ENCODE results near the gene GYS2. TPM values are rescaled to one million over a fixed set of nuclear protein-coding genes. Genes with fewer than 3 reads are reported as not detected.
"Not testable (repeated sequence)": the region's sequence is repeated elsewhere in the genome, so short reads cannot be mapped to it uniquely, and the experiment has no call there.

The GYS2 gene
- polyA plus RNA-seq (2012; ENCODE audit: low read depth, missing spikeins) = not detected

GRCh38 chr12:21604245-21605101, at the start of gene GYS2:
Gene GYS2 (minus strand): TSS chr12:21604847. CDS start chr12:21604592, 255 bp downstream.
- DNase-seq (ENCODE audit: insufficient read length, low spot score) = no peak
- TF ChIP-seq TAF1 (IDR thresholded peaks at IDR 0.05; ENCODE audit: low read depth, low read length) (no peak), POLR2A (IDR thresholded peaks at IDR 0.05; ENCODE audit: low read depth, low read length) (no peak), PAX5 (IDR thresholded peaks at IDR 0.05; ENCODE audit: insufficient read depth, low read length, severe bottlenecking) (no peak), POLR2AphosphoS5 (IDR thresholded peaks at IDR 0.05; ENCODE audit: low read depth, low read length) (no peak), SPI1 (IDR thresholded peaks at IDR 0.05; ENCODE audit: low read depth, low read length) (no peak), POU2F2 (IDR thresholded peaks at IDR 0.05; ENCODE audit: low read depth, low read length) (no peak)
- FAIRE-seq = no peak

- no peak for FAIRE-seq
- no peak for DNase-seq (ENCODE audit: insufficient read length, low spot score)
- TF ChIP-seq PAX5 (IDR thresholded peaks at IDR 0.05; ENCODE audit: insufficient read depth, low read length, severe bottlenecking) (no peak), POLR2AphosphoS5 (IDR thresholded peaks at IDR 0.05; ENCODE audit: low read depth, low read length) (no peak), POU2F2 (IDR thresholded peaks at IDR 0.05; ENCODE audit: low read depth, low read length) (no peak), SPI1 (IDR thresholded peaks at IDR 0.05; ENCODE audit: low read depth, low read length) (no peak), POLR2A (IDR thresholded peaks at IDR 0.05; ENCODE audit: low read depth, low read length) (no peak), TAF1 (IDR thresholded peaks at IDR 0.05; ENCODE audit: low read depth, low read length) (no peak)
Observed at GRCh38 chr12:21651821-21652220, 47.2 kb upstream of the GYS2 start.

- peak; percentile 57 for FAIRE-seq
- TF ChIP-seq TAF1 (IDR thresholded peaks at IDR 0.05; ENCODE audit: low read depth, low read length) (no peak), POLR2AphosphoS5 (IDR thresholded peaks at IDR 0.05; ENCODE audit: low read depth, low read length) (0 out of 2 replicates have a peak, but pooled peaks have one; percentile 43), PAX5 (IDR thresholded peaks at IDR 0.05; ENCODE audit: insufficient read depth, low read length, severe bottlenecking) (no peak), POU2F2 (IDR thresholded peaks at IDR 0.05; ENCODE audit: low read depth, low read length) (no peak)
- no peak for DNase-seq (ENCODE audit: insufficient read length, low spot score)
Observed at GRCh38 chr12:21650997-21651396, 46.4 kb upstream of the GYS2 start.

GRCh38 chr12:21649034-21649433, 44.4 kb upstream of the GYS2 start:
- DNase-seq (ENCODE audit: insufficient read length, low spot score) (no peak), FAIRE-seq (no peak)
- no peak for TF ChIP-seq POLR2AphosphoS5 (IDR thresholded peaks at IDR 0.05; ENCODE audit: low read depth, low read length)
- no peak for TF ChIP-seq SPI1 (IDR thresholded peaks at IDR 0.05; ENCODE audit: low read depth, low read length)
- no peak for TF ChIP-seq PAX5 (IDR thresholded peaks at IDR 0.05; ENCODE audit: insufficient read depth, low read length, severe bottlenecking)

GRCh38 chr12:21648378-21648777, 43.7 kb upstream of the GYS2 start:
- no peak for FAIRE-seq
- TF ChIP-seq SPI1 (IDR thresholded peaks at IDR 0.05; ENCODE audit: low read depth, low read length) (no peak), POLR2A (IDR thresholded peaks at IDR 0.05; ENCODE audit: low read depth, low read length) (peak; percentile 40)
- DNase-seq (ENCODE audit: insufficient read length, low spot score) = no peak

GRCh38 chr12:21647179-21647578, 42.5 kb upstream of the GYS2 start:
- no peak for DNase-seq (ENCODE audit: insufficient read length, low spot score)
- TF ChIP-seq POLR2A (IDR thresholded peaks at IDR 0.05; ENCODE audit: low read depth, low read length) (peak; percentile 23; the same call in 1 of the 2 replicates), POLR2AphosphoS5 (IDR thresholded peaks at IDR 0.05; ENCODE audit: low read depth, low read length) (no peak)
- FAIRE-seq = no peak

- DNase-seq (ENCODE audit: insufficient read length, low spot score); FAIRE-seq: not testable (repeated sequence)
- TF ChIP-seq SPI1 (IDR thresholded peaks at IDR 0.05; ENCODE audit: low read depth, low read length) = peak; percentile 65
Observed at GRCh38 chr12:21645041-21645500, 40.4 kb upstream of the GYS2 start.

- DNase-seq (ENCODE audit: insufficient read length, low spot score) (no peak), FAIRE-seq (no peak)
- TF ChIP-seq SPI1 (IDR thresholded peaks at IDR 0.05; ENCODE audit: low read depth, low read length) (no peak), POLR2AphosphoS5 (IDR thresholded peaks at IDR 0.05; ENCODE audit: low read depth, low read length) (no peak), PAX5 (IDR thresholded peaks at IDR 0.05; ENCODE audit: insufficient read depth, low read length, severe bottlenecking) (no peak), TAF1 (IDR thresholded peaks at IDR 0.05; ENCODE audit: low read depth, low read length) (no peak), POU2F2 (IDR thresholded peaks at IDR 0.05; ENCODE audit: low read depth, low read length) (no peak)
Observed at GRCh38 chr12:21644516-21644915, 39.9 kb upstream of the GYS2 start.

GRCh38 chr12:21643758-21644157, 39.1 kb upstream of the GYS2 start:
- FAIRE-seq (no peak), DNase-seq (ENCODE audit: insufficient read length, low spot score) (no peak)
- TF ChIP-seq SPI1 (IDR thresholded peaks at IDR 0.05; ENCODE audit: low read depth, low read length) = no peak
- TF ChIP-seq POLR2A (IDR thresholded peaks at IDR 0.05; ENCODE audit: low read depth, low read length) = no peak
- TF ChIP-seq POU2F2 (IDR thresholded peaks at IDR 0.05; ENCODE audit: low read depth, low read length) = no peak
- no peak for TF ChIP-seq TAF1 (IDR thresholded peaks at IDR 0.05; ENCODE audit: low read depth, low read length)
- no peak for TF ChIP-seq POLR2AphosphoS5 (IDR thresholded peaks at IDR 0.05; ENCODE audit: low read depth, low read length)
- TF ChIP-seq PAX5 (IDR thresholded peaks at IDR 0.05; ENCODE audit: insufficient read depth, low read length, severe bottlenecking) = no peak

- FAIRE-seq (no peak), DNase-seq (ENCODE audit: insufficient read length, low spot score) (no peak)
- TF ChIP-seq SPI1 (IDR thresholded peaks at IDR 0.05; ENCODE audit: low read depth, low read length) (no peak), POLR2A (IDR thresholded peaks at IDR 0.05; ENCODE audit: low read depth, low read length) (no peak), POLR2AphosphoS5 (IDR thresholded peaks at IDR 0.05; ENCODE audit: low read depth, low read length) (no peak), TAF1 (IDR thresholded peaks at IDR 0.05; ENCODE audit: low read depth, low read length) (no peak), POU2F2 (IDR thresholded peaks at IDR 0.05; ENCODE audit: low read depth, low read length) (no peak), PAX5 (IDR thresholded peaks at IDR 0.05; ENCODE audit: insufficient read depth, low read length, severe bottlenecking) (no peak)
Observed at GRCh38 chr12:21642707-21643389, 38.2 kb upstream of the GYS2 start.

All from GM12891 (cell line).